Measurements from ENCODE around the gene ADAM22. TPM values are rescaled to one million over a fixed set of nuclear protein-coding genes. Genes with fewer than 3 reads are reported as not detected.

The ADAM22 gene, protein sequence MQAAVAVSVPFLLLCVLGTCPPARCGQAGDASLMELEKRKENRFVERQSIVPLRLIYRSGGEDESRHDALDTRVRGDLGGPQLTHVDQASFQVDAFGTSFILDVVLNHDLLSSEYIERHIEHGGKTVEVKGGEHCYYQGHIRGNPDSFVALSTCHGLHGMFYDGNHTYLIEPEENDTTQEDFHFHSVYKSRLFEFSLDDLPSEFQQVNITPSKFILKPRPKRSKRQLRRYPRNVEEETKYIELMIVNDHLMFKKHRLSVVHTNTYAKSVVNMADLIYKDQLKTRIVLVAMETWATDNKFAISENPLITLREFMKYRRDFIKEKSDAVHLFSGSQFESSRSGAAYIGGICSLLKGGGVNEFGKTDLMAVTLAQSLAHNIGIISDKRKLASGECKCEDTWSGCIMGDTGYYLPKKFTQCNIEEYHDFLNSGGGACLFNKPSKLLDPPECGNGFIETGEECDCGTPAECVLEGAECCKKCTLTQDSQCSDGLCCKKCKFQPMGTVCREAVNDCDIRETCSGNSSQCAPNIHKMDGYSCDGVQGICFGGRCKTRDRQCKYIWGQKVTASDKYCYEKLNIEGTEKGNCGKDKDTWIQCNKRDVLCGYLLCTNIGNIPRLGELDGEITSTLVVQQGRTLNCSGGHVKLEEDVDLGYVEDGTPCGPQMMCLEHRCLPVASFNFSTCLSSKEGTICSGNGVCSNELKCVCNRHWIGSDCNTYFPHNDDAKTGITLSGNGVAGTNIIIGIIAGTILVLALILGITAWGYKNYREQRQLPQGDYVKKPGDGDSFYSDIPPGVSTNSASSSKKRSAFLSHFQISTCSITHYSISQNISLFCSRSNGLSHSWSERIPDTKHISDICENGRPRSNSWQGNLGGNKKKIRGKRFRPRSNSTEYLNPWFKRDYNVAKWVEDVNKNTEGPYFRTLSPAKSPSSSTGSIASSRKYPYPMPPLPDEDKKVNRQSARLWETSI
- 0.73 and 0.76 TPM in 2 replicates for polyA plus RNA-seq (2013)

DNA sequence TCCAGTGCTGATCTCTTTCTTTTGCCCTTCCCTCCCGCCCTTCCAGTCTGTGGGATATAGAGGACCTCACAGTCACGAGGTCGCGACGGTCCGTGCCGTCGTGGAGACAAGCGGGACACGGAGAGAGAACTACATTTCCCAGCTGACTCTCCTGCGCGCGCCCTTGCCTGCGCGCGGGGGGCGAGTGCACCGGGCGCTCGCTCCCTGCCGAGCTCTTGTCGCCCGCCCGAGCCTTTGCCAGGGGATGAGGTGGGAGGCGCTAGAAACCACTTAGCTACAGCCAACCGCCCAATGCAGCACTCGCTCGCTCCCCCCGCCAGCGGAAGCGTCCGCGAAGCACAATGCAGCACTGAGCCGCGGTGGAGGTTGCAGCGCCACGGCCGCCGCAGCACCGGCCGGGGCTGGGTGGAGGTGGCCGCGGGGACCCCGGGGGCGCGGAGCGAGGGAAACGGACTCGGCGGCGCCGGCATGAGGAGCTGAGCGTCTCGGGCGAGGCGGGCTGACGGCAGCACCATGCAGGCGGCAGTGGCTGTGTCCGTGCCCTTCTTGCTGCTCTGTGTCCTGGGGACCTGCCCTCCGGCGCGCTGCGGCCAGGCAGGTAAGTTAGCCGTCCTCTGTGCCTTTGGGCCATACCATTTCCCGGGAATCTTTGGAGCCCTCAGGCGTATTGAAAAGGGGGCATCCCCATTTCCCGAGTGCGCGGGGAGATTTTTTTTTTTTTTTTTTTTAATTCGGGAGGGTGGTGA is at the start of gene ADAM22:
Gene ADAM22, plus strand, starts transcription at position 299 of the 746 bp plus-strand sequence. Its CDS starts 215 bp downstream, at position 514.
- WGBS (ENCODE audit: extremely low coverage, insufficient coverage, insufficient read length) = no CpG with 5 or more reads among the region's 70 CpGs
- Histone ChIP-seq H3K14ac (ENCODE audit: low read length) (peak within 1 kb of the TSS; percentile 65), H3K9ac (ENCODE audit: low read length) (no peak within 1 kb of the TSS), H3K4me3 (ENCODE audit: low read depth, low read length) (peak within 1 kb of the TSS; percentile 82), H3K9me3 (ENCODE audit: insufficient read depth, low read depth, low read length) (no peaks in the 10 kb centered on the region), H3K36me3 (ENCODE audit: control insufficient read depth in 1 of 2, insufficient read depth in 2 of 2, low read length in 2 of 2) (no peaks in the 10 kb centered on the region), H4K8ac (ENCODE audit: low read depth, low read length) (peak within 1 kb of the TSS; percentile 82), H3K4ac (ENCODE audit: low read depth, low read length) (no peak within 1 kb of the TSS), H3K79me2 (ENCODE audit: control insufficient read depth, insufficient read depth, low read length, poor library complexity) (no peaks in the 10 kb centered on the region), H3K27ac (ENCODE audit: low read depth, low read length) (no peak within 1 kb of the TSS), H2AFZ (ENCODE audit: insufficient read depth, low read length, poor library complexity) (peak within 1 kb of the TSS; percentile 87), H4K12ac (ENCODE audit: low read depth, low read length) (peak within 1 kb of the TSS; percentile 49), H2BK5ac (ENCODE audit: low read depth, low read length, poor library complexity) (peak within 1 kb of the TSS; percentile 23), H2BK120ac (ENCODE audit: insufficient read depth, low read length, poor library complexity) (peak within 1 kb of the TSS; percentile 70), H2AK5ac (ENCODE audit: low read length) (no peak within 1 kb of the TSS), H3K18ac (ENCODE audit: low read length) (peak within 1 kb of the TSS; percentile 61), H3K4me2 (ENCODE audit: low read length) (peak within 1 kb of the TSS; percentile 78), H3K79me1 (ENCODE audit: low read length) (peaks cover 3% of the 10 kb centered on the region), H3K27me3 (ENCODE audit: insufficient read depth, low read length) (peaks cover 3% of the 10 kb centered on the region), H4K91ac (ENCODE audit: low read depth, low read length) (peak within 1 kb of the TSS; percentile 51), H2BK12ac (ENCODE audit: low read length) (no peak within 1 kb of the TSS), H3K4me1 (ENCODE audit: control insufficient read depth in 1 of 2, insufficient read depth in 2 of 2, low read length in 2 of 2) (peaks cover 3 to 10% of the 10 kb centered on the region in 2 experiments), H3K23ac (ENCODE audit: low read length) (no peak within 1 kb of the TSS)
- peak in 1 of 2 donors; percentile 51 for DNase-seq

DNA sequence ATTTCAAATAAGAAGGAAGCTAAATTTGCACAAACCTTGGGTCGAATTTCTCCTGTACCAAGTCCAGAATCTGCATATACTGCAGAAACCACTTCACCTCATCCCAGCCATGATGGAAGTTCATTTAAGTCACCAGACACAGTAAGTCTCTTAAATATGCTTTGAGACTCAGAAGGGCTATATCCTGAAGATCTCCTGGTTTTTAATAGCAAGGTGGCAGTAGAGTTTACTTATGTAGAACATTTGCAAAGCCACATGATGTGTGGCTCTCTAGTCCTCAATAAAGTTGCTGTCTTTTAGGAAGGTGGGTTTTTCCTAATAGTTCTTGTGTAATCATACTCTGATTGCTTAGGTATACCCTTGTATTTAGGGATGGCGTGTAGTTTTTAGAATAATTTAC is 49.0 kb upstream of the ADAM22 start:
- Histone ChIP-seq H3K27ac (ENCODE audit: low read depth, low read length) (no peak overlapping the region), H2BK5ac (ENCODE audit: low read depth, low read length, poor library complexity) (no peak overlapping the region), H3K27me3 (ENCODE audit: insufficient read depth, low read length) (no peaks in the 10 kb centered on the region), H3K79me2 (ENCODE audit: control insufficient read depth, insufficient read depth, low read length, poor library complexity) (no peaks in the 10 kb centered on the region), H3K14ac (ENCODE audit: low read length) (no peak overlapping the region), H4K12ac (ENCODE audit: low read depth, low read length) (no peak overlapping the region), H3K18ac (ENCODE audit: low read length) (no peak overlapping the region), H3K36me3 (ENCODE audit: control insufficient read depth in 1 of 2, insufficient read depth in 2 of 2, low read length in 2 of 2) (peaks cover 4 to 5% of the 10 kb centered on the region in 2 experiments), H2AK5ac (ENCODE audit: low read length) (no peak overlapping the region), H3K9ac (ENCODE audit: low read length) (no peak overlapping the region), H3K4ac (ENCODE audit: low read depth, low read length) (no peak overlapping the region), H3K79me1 (ENCODE audit: low read length) (no peaks in the 10 kb centered on the region), H3K23ac (ENCODE audit: low read length) (no peak overlapping the region), H3K9me3 (ENCODE audit: insufficient read depth, low read depth, low read length) (no peaks in the 10 kb centered on the region), H2BK12ac (ENCODE audit: low read length) (no peak overlapping the region), H2AFZ (ENCODE audit: insufficient read depth, low read length, poor library complexity) (no peak overlapping the region), H4K8ac (ENCODE audit: low read depth, low read length) (no peak overlapping the region), H4K91ac (ENCODE audit: low read depth, low read length) (no peak overlapping the region), H3K4me3 (ENCODE audit: low read depth, low read length) (no peak overlapping the region), H2BK120ac (ENCODE audit: insufficient read depth, low read length, poor library complexity) (no peak overlapping the region), H3K4me2 (ENCODE audit: low read length) (no peak overlapping the region), H3K4me1 (ENCODE audit: control insufficient read depth in 1 of 2, insufficient read depth in 2 of 2, low read length in 2 of 2) (no peaks in the 10 kb centered on the region)
- no peak for DNase-seq
- no CpG with 5 or more reads among the region's 2 CpGs for WGBS (ENCODE audit: extremely low coverage, insufficient coverage, insufficient read length)

DNA sequence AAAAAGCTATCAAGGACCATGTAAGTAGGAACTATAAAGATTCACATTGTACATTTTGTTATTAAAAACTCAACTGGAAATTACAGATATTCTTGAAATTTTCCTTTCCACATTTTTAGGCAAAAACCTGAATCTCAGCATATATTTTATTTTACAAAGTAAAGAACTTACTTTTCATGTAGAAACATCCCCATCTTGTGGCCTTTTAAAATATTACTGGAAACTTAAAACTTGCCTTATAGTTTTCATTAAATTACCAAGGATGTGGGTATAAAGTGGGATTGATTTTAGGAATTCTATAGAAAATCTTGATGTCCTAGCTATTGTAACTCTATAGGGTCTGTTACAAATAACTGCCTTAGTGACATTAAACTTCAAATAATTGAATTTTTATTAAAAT is 47.2 kb upstream of the ADAM22 start:
- Histone ChIP-seq H3K27me3 (ENCODE audit: insufficient read depth, low read length) (no peaks in the 10 kb centered on the region), H4K91ac (ENCODE audit: low read depth, low read length) (no peak overlapping the region), H3K27ac (ENCODE audit: low read depth, low read length) (no peak overlapping the region), H2AFZ (ENCODE audit: insufficient read depth, low read length, poor library complexity) (no peak overlapping the region), H3K9me3 (ENCODE audit: insufficient read depth, low read depth, low read length) (no peaks in the 10 kb centered on the region), H2BK120ac (ENCODE audit: insufficient read depth, low read length, poor library complexity) (no peak overlapping the region), H3K14ac (ENCODE audit: low read length) (no peak overlapping the region), H3K23ac (ENCODE audit: low read length) (no peak overlapping the region), H3K9ac (ENCODE audit: low read length) (no peak overlapping the region), H3K4me3 (ENCODE audit: low read depth, low read length) (no peak overlapping the region), H3K4me1 (ENCODE audit: control insufficient read depth in 1 of 2, insufficient read depth in 2 of 2, low read length in 2 of 2) (no peaks in the 10 kb centered on the region), H2BK5ac (ENCODE audit: low read depth, low read length, poor library complexity) (no peak overlapping the region), H2AK5ac (ENCODE audit: low read length) (no peak overlapping the region), H3K79me2 (ENCODE audit: control insufficient read depth, insufficient read depth, low read length, poor library complexity) (no peaks in the 10 kb centered on the region), H3K36me3 (ENCODE audit: control insufficient read depth in 1 of 2, insufficient read depth in 2 of 2, low read length in 2 of 2) (peaks cover 4 to 5% of the 10 kb centered on the region in 2 experiments), H3K4ac (ENCODE audit: low read depth, low read length) (no peak overlapping the region), H3K4me2 (ENCODE audit: low read length) (no peak overlapping the region), H3K79me1 (ENCODE audit: low read length) (no peaks in the 10 kb centered on the region), H2BK12ac (ENCODE audit: low read length) (no peak overlapping the region), H4K12ac (ENCODE audit: low read depth, low read length) (no peak overlapping the region), H4K8ac (ENCODE audit: low read depth, low read length) (no peak overlapping the region), H3K18ac (ENCODE audit: low read length) (no peak overlapping the region)
- DNase-seq = peak in 1 of 2 donors; percentile 81

DNA sequence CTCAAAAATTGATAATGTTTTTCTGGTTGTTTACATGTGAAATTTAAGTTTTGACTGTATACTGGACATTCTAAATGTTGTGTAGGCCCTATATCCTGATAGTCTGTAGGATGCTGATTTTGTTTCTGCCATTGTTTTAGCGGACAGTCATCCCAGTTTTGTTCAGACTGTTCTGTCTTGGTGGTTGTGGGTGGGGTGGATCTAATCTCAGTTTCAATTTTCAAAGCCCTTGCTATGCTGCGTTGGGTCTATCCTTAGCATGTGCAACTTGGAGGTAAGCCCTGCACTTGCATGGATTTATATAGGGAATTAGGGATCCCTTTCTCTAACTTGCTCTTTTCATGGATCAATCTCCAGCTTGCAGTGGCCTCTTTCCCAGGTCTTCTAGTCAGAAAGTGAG is 38.7 kb upstream of the ADAM22 start:
- H3K23ac ChIP-seq (ENCODE audit: low read length) = no peak overlapping the region
- no peak overlapping the region for H2BK5ac ChIP-seq (ENCODE audit: low read depth, low read length, poor library complexity)
- H3K18ac ChIP-seq (ENCODE audit: low read length) = no peak overlapping the region
- H3K79me2 ChIP-seq (ENCODE audit: control insufficient read depth, insufficient read depth, low read length, poor library complexity) = no peaks in the 10 kb centered on the region
- no peak overlapping the region for H2AFZ ChIP-seq (ENCODE audit: insufficient read depth, low read length, poor library complexity)
- H2AK5ac ChIP-seq (ENCODE audit: low read length) = no peak overlapping the region
- H3K9ac ChIP-seq (ENCODE audit: low read length) = no peak overlapping the region
- DNase-seq = no peak
- no peak overlapping the region for H4K12ac ChIP-seq (ENCODE audit: low read depth, low read length)
- H2BK120ac ChIP-seq (ENCODE audit: insufficient read depth, low read length, poor library complexity) = no peak overlapping the region
- H4K8ac ChIP-seq (ENCODE audit: low read depth, low read length) = no peak overlapping the region
- H3K4me2 ChIP-seq (ENCODE audit: low read length) = no peak overlapping the region
- H3K4me1 ChIP-seq (ENCODE audit: control insufficient read depth in 1 of 2, insufficient read depth in 2 of 2, low read length in 2 of 2) = no peaks in the 10 kb centered on the region
- H2BK12ac ChIP-seq (ENCODE audit: low read length) = no peak overlapping the region
- no peak overlapping the region for H4K91ac ChIP-seq (ENCODE audit: low read depth, low read length)
- H3K14ac ChIP-seq (ENCODE audit: low read length) = no peak overlapping the region
- no peaks in the 10 kb centered on the region for H3K27me3 ChIP-seq (ENCODE audit: insufficient read depth, low read length)
- peaks cover 0 to 5% of the 10 kb centered on the region in 2 experiments for H3K36me3 ChIP-seq (ENCODE audit: control insufficient read depth in 1 of 2, insufficient read depth in 2 of 2, low read length in 2 of 2)
- H3K4me3 ChIP-seq (ENCODE audit: low read depth, low read length) = no peak overlapping the region
- no peaks in the 10 kb centered on the region for H3K9me3 ChIP-seq (ENCODE audit: insufficient read depth, low read depth, low read length)
- no CpG with 5 or more reads among the region's 2 CpGs for WGBS (ENCODE audit: extremely low coverage, insufficient coverage, insufficient read length)
- H3K4ac ChIP-seq (ENCODE audit: low read depth, low read length) = no peak overlapping the region
- no peak overlapping the region for H3K27ac ChIP-seq (ENCODE audit: low read depth, low read length)
- H3K79me1 ChIP-seq (ENCODE audit: low read length) = no peaks in the 10 kb centered on the region
